NCI-H524 (cell line): ENCODE measurements around the gene PRPSAP2.
A peak's percentile ranks its signal among the peaks of the same experiment; 100 is the strongest.
"Not testable (repeated sequence)": the region's sequence is repeated elsewhere in the genome, so short reads cannot be mapped to it uniquely, and the experiment has no call there.

ENCODE experiments used
- DNase-seq, 2 experiments: peaks; one replicate each; lab custom pipeline; 2025; lab: John Stamatoyannopoulos, UW

PRPSAP2 gene

GRCh38 chr17:18944646-18945045, 86.7 kb downstream of the PRPSAP2 start:
- DNase-seq: no peak

- peak in 1 of 2 experiments; percentile 45 for DNase-seq
These were observed 88.6 kb downstream of the PRPSAP2 start for GRCh38 chr17:18946536-18946935.

- DNase-seq: no peak
These were observed 89.9 kb downstream of the PRPSAP2 start for GRCh38 chr17:18947866-18948265.

- no peak for DNase-seq
These were observed 90.6 kb downstream of the PRPSAP2 start for GRCh38 chr17:18948476-18949006.

GRCh38 chr17:18949566-18949965, 91.6 kb downstream of the PRPSAP2 start:
- DNase-seq: no peak

- DNase-seq: no peak
These were observed 92.4 kb downstream of the PRPSAP2 start for GRCh38 chr17:18950346-18950745.

GRCh38 chr17:18950944-18951905, 93.3 kb downstream of the PRPSAP2 start:
- DNase-seq: no peak

- no peak for DNase-seq
These were observed 94.3 kb downstream of the PRPSAP2 start, which contains the start of gene SLC5A10 for GRCh38 chr17:18951941-18952842. Gene SLC5A10 (plus strand): TSS chr17:18952165. CDS start chr17:18952206, 41 bp downstream.

GRCh38 chr17:18953231-18953728, 95.3 kb downstream of the PRPSAP2 start:
- no peak for DNase-seq

GRCh38 chr17:18954321-18954720, 96.4 kb downstream of the PRPSAP2 start:
- no peak for DNase-seq

- no peak for DNase-seq
These were observed 97.1 kb downstream of the PRPSAP2 start for GRCh38 chr17:18955009-18955408.

GRCh38 chr17:18956021-18956420, 98.1 kb downstream of the PRPSAP2 start:
- DNase-seq: not testable (repeated sequence)

- no peak for DNase-seq
These were observed 98.7 kb downstream of the PRPSAP2 start for GRCh38 chr17:18956581-18956980.

GRCh38 chr17:18957831-18958230, 99.9 kb downstream of the PRPSAP2 start:
- DNase-seq: no peak

GRCh38 chr17:18958611-18959010, 100.7 kb downstream of the PRPSAP2 start:
- DNase-seq: no peak

- no peak for DNase-seq
These were observed 101.3 kb downstream of the PRPSAP2 start for GRCh38 chr17:18959071-18959844.

- DNase-seq: no peak
These were observed 101.9 kb downstream of the PRPSAP2 start for GRCh38 chr17:18959845-18960240.

GRCh38 chr17:18960241-18960665, 102.3 kb downstream of the PRPSAP2 start:
- DNase-seq: no peak

GRCh38 chr17:18960803-18961511, 103.0 kb downstream of the PRPSAP2 start:
- DNase-seq: peak; percentile 38 to 70
